HUES6 (cell line): ENCODE results near the gene ATP13A2.

Source experiments
- H3K27ac ChIP-seq: 2 replicates; pipeline ENCODE4 v1.7.0; 2013; ENCODE audit warnings: low read depth, mild to moderate bottlenecking, low read length, inconsistent platforms
- H3K27me3 ChIP-seq: 2 replicates; pipeline ENCODE4 v1.6.1; 2013; ENCODE audit warnings: low read length; ENCODE audit not compliant: control insufficient read depth, insufficient read depth
- H3K36me3 ChIP-seq: 2 replicates; pipeline ENCODE4 v1.6.1; 2013; ENCODE audit warnings: low read length; ENCODE audit not compliant: control insufficient read depth, insufficient read depth
- H3K4me1 ChIP-seq: 2 replicates; pipeline ENCODE4 v1.6.1; 2013; ENCODE audit warnings: low read length; ENCODE audit not compliant: control insufficient read depth, insufficient read depth
- H3K4me3 ChIP-seq: 2 replicates; pipeline ENCODE4 v1.5.1; 2013; ENCODE audit warnings: low read depth, low read length
- H3K9ac ChIP-seq: one replicate; pipeline ENCODE4 v1.6.1; 2013; ENCODE audit warnings: mild to moderate bottlenecking, low read length
- H3K9me3 ChIP-seq: 2 replicates; pipeline ENCODE4 v1.6.1; 2013; ENCODE audit warnings: low read depth, low read length; ENCODE audit not compliant: control insufficient read depth, insufficient read depth

ATP13A2 gene

DNA sequence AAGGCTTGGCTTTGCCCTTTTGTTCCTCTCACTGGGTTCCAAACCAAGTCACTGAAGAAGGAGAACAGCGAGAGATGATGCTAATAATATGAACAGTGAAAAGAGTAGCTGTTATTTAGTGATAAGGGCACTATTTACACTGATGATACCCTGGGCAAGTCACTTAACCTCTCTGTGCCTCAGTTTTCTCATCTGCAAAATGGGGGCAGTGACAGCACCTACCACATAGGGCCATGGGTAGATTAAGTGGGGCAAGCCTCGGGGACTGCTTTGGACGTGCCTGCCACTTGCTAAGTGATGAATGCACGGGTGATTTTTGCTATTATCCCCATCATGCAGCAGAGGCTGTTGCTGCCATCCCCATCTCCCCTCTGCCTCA is 9.2 kb downstream of the ATP13A2 start:
- no peak overlapping the region for H3K27ac ChIP-seq
- no peaks in the 10 kb centered on the region for H3K27me3 ChIP-seq
- H3K36me3 ChIP-seq, result peaks cover 55% of the 10 kb centered on the region
- no peak overlapping the region for H3K4me3 ChIP-seq
- H3K9ac ChIP-seq, result no peak overlapping the region
- H3K4me1 ChIP-seq, result peaks cover 5% of the 10 kb centered on the region
- H3K9me3 ChIP-seq, result no peaks in the 10 kb centered on the region

- no peaks in the 10 kb centered on the region for H3K9me3 ChIP-seq
- H3K9ac ChIP-seq, result no peak overlapping the region
- H3K27ac ChIP-seq, result no peak overlapping the region
- H3K4me1 ChIP-seq, result peaks cover 1% of the 10 kb centered on the region
- H3K27me3 ChIP-seq, result no peaks in the 10 kb centered on the region
- H3K36me3 ChIP-seq, result peaks cover 58% of the 10 kb centered on the region
- no peak overlapping the region for H3K4me3 ChIP-seq
These were observed 9.8 kb downstream of the ATP13A2 start for GRCh38 chr1:17001760-17002523.

DNA sequence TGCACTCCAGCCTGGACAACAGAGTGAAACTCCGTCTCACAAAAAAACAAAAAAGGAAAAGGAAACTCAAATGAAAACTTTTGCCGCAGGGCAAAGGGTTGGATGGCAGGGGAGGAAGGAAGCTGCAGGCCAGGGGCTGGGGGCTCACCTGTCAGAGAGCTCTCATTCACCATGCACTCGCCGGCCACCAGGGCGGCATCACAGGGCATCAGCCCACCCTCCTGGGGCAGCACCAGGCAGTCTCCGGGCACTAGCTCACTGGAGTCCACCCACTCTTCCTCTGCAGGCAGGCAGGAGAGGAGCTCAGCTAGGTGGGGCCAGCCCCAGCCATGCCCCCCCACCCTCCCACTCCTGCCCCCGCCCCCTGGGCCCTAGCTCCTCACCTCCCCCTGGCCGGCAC is 11.9 kb downstream of the ATP13A2 start:
- no peaks in the 10 kb centered on the region for H3K4me1 ChIP-seq
- H3K9me3 ChIP-seq, result no peaks in the 10 kb centered on the region
- H3K36me3 ChIP-seq, result peaks cover 63% of the 10 kb centered on the region
- H3K9ac ChIP-seq, result no peak overlapping the region
- no peak overlapping the region for H3K4me3 ChIP-seq
- H3K27me3 ChIP-seq, result no peaks in the 10 kb centered on the region
- no peak overlapping the region for H3K27ac ChIP-seq

- Histone ChIP-seq H3K4me1 (no peaks in the 10 kb centered on the region), H3K9me3 (no peaks in the 10 kb centered on the region), H3K27ac (no peak overlapping the region), H3K36me3 (peaks cover 52% of the 10 kb centered on the region), H3K4me3 (no peak overlapping the region), H3K9ac (no peak overlapping the region), H3K27me3 (no peaks in the 10 kb centered on the region)
These were observed 13.1 kb downstream of the ATP13A2 start for GRCh38 chr1:16998589-16998988.

DNA sequence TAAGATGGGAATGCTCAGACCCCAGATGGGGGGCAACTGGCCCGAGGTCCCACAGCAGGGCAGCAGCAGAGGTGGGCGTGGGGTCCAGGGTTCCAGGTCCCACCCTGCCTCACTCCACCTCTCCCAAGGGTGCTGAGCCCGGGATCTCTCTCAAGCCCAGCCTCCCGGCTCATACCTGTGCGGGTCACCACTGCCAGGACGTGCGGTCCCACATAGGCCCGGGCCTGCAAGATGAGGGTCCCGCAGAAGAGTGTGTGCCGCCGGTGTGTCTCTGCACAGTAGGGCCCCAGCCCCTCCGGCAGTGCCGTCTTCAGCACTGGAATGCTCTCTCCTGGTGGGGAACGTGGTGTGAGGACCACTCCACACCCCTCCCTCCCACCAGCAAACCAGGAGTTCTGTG is 14.9 kb downstream of the ATP13A2 start:
- H3K9ac ChIP-seq, result no peak overlapping the region
- no peak overlapping the region for H3K27ac ChIP-seq
- H3K36me3 ChIP-seq, result peaks cover 43% of the 10 kb centered on the region
- H3K4me1 ChIP-seq, result no peaks in the 10 kb centered on the region
- H3K9me3 ChIP-seq, result no peaks in the 10 kb centered on the region
- H3K27me3 ChIP-seq, result no peaks in the 10 kb centered on the region
- no peak overlapping the region for H3K4me3 ChIP-seq

DNA sequence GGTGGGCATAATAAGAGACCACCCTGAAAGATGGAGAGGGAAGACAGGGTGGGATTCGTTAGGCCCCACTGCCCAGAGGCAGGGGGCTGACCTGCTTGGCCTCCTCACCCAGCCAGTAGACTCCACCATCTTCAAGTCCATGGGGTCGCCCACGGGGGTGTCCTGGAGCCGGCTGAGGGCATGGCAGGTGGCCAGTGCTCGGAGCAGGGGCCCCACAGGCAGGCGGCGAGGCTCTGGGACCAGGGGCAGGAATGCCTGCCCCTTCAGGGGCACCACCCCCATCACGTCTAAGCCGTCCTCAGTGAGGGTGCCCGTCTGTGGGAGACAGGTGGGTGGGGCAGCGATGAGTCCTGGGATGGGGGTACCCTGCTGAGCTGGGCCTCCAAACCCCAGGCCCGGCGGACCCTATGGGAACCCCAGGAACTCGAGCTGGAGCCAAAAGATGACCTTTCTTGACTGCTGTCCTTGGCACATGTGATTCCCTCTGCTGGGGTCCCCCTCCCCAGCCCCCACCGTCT is 18.1 kb downstream of the ATP13A2 start:
- no peak overlapping the region for H3K4me3 ChIP-seq
- no peaks in the 10 kb centered on the region for H3K4me1 ChIP-seq
- no peaks in the 10 kb centered on the region for H3K27me3 ChIP-seq
- no peaks in the 10 kb centered on the region for H3K9me3 ChIP-seq
- H3K36me3 ChIP-seq, result peaks cover 44% of the 10 kb centered on the region
- H3K27ac ChIP-seq, result no peak overlapping the region
- no peak overlapping the region for H3K9ac ChIP-seq

DNA sequence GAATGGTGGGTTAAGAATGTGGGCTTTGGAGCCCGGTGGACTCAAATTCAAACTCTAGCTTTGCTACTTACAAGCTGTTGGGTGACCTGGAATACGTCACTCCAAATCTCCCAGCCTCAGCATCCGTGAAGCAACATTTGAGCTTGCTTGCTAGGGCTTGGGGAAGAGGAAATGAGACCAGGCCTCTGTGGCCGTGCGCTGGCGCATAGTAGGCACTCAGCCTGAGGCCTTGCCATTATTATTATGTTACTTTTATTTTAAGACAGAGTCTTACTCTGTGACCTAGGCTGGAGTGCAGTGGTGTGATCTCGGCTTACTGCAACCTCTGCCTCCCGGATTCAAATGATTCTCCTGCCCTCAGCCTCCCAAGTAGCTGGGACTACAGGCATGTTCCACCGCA is 19.1 kb downstream of the ATP13A2 start:
- peaks cover 43% of the 10 kb centered on the region for H3K36me3 ChIP-seq
- no peaks in the 10 kb centered on the region for H3K9me3 ChIP-seq
- no peak overlapping the region for H3K4me3 ChIP-seq
- no peak overlapping the region for H3K9ac ChIP-seq
- no peaks in the 10 kb centered on the region for H3K27me3 ChIP-seq
- H3K27ac ChIP-seq, result no peak overlapping the region
- no peaks in the 10 kb centered on the region for H3K4me1 ChIP-seq

DNA sequence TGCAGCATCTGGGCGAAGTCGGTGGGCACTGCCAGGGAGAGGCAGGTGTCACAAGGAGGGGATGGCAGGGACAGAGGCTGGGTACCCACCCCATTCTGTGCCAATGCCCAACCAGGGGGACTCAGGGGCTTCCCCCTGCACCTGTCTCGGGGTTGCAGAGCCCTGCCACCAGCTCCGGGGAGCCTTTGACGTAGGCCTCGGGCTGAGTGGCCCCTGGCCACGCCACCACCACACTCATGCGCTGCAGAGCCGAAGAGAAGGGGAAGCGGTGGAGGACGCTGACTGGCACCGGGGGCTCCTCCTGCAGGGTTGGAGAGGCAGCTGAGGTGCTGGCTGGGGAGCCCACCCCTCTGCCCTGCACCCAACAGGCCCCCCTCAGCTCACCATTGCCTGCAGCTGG is 19.6 kb downstream of the ATP13A2 start:
- H3K27me3 ChIP-seq, result no peaks in the 10 kb centered on the region
- H3K4me3 ChIP-seq, result no peak overlapping the region
- H3K9me3 ChIP-seq, result no peaks in the 10 kb centered on the region
- H3K27ac ChIP-seq, result no peak overlapping the region; the same call in 1 of the 2 replicates
- H3K4me1 ChIP-seq, result no peaks in the 10 kb centered on the region
- peak overlapping the region; percentile 2 for H3K9ac ChIP-seq
- peaks cover 47% of the 10 kb centered on the region for H3K36me3 ChIP-seq

- Histone ChIP-seq H3K4me1 (no peaks in the 10 kb centered on the region), H3K27ac (no peak overlapping the region; the same call in 1 of the 2 replicates), H3K9me3 (no peaks in the 10 kb centered on the region), H3K9ac (peak overlapping the region; percentile 2), H3K4me3 (no peak overlapping the region), H3K36me3 (peaks cover 42% of the 10 kb centered on the region), H3K27me3 (no peaks in the 10 kb centered on the region)
These were observed 20.2 kb downstream of the ATP13A2 start for GRCh38 chr1:16991571-16991970.

DNA sequence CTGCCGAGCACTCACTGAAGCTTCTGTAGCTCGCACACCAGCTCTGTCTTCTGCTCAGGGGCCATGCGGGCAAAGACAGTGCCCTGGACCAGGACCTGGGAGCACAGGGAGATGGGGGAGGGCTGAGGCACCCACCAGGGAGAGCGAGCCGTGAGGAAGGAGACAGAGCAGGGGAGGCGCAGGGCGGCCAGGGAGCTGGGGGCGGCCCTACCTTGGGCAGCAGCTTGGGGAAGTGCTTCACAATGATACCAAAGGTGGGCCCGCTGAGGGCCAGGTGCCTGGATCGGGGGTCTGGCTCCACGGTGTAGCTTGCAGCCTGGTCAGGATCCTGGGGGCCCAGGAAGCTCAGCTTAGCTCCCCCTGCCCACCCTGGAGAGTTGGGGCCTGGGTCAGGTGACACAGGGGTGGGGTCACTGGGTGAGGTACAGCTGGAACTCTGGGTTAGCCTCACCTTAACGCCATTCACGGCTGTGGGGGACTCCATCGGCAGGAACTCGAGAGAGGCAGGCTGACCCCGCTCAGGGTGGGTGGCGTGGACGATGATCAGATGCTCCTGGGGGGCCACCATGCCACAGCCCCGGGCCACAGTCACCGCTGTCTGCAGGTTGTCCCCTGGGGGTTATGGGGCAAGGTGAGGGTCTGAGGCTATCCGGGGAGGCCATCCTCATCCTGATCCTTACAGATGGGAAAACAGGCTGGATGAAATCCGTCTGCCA is 21.9 kb downstream of the ATP13A2 start:
- H3K4me1 ChIP-seq, result no peaks in the 10 kb centered on the region
- no peaks in the 10 kb centered on the region for H3K27me3 ChIP-seq
- H3K4me3 ChIP-seq, result no peak overlapping the region
- no peak overlapping the region for H3K9ac ChIP-seq
- H3K27ac ChIP-seq, result no peak overlapping the region
- H3K9me3 ChIP-seq, result no peaks in the 10 kb centered on the region
- peaks cover 39% of the 10 kb centered on the region for H3K36me3 ChIP-seq

- H3K27ac ChIP-seq, result no peak overlapping the region
- peaks cover 9% of the 10 kb centered on the region; the same call in 1 of the 2 replicates for H3K4me1 ChIP-seq
- H3K9me3 ChIP-seq, result no peaks in the 10 kb centered on the region
- no peaks in the 10 kb centered on the region for H3K27me3 ChIP-seq
- H3K4me3 ChIP-seq, result no peak overlapping the region
- H3K9ac ChIP-seq, result no peak overlapping the region
- peaks cover 39% of the 10 kb centered on the region for H3K36me3 ChIP-seq
These were observed 23.5 kb downstream of the ATP13A2 start for GRCh38 chr1:16988210-16988609.
